ENCODE data around the gene NSFL1C. TPM values are rescaled to one million over a fixed set of nuclear protein-coding genes. Genes with fewer than 3 reads are reported as not detected.

NSFL1C gene
- total and polyA plus RNA-seq, 3 experiments from 2014 or later = 78.8 to 107 (median 103) TPM

DNA sequence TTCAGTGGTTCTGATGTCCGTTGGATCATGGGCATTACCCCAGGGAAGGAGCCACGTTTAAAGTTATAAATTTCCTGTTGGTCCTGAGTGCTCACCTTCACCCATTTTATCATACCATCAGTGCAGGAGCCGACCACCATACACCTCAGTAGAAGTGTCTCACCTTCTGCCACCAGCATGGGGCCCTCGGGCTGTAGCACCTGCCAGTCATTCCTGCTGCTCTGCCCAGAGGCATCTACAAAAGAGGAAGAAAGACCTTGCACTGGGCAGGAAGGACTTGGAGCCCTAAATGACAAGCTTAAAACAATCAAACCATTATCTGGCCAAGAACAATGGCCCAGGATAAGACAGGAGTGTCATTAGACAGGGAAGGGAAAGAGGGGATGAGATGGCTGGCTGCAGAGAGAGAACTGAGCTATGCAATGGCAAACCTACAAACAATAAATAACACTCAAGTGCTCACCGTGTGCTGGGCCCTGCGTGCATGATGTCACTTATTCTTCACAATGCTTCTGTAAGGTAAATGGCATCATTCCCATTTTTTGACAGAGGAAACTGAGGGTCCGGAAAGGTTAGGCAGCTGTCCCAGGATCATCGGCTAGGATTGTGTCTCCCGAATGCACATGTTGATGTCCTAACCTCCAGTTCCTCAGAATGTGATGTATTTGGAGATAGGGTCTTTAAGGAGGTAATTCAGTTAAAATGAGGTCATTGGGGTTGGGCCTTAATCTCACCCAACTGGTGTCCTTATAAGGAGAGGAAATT is 13.4 kb upstream of the NSFL1C start:
- ChIA-PET POLR2A (no interaction called here), CTCF (no interaction called here)
- peaks cover 27 to 77% of the 10 kb centered on the region in 2 donors for H3K27me3 Mint-ChIP-seq
- H3K4me3 ChIP-seq (ENCODE audit: low read length) = no peak overlapping the region
- H3K4me3 Mint-ChIP-seq = no peak overlapping the region
- no peaks in the 10 kb centered on the region for H3K4me1 Mint-ChIP-seq
- H3K27ac Mint-ChIP-seq = no peak overlapping the region
- H3K9me3 ChIP-seq (ENCODE audit: low read length) = no peaks in the 10 kb centered on the region
- DNase-seq = no peak
- no peaks in the 10 kb centered on the region for H3K4me1 ChIP-seq (ENCODE audit: insufficient read depth, low read length)
- no peaks in the 10 kb centered on the region for H3K36me3 ChIP-seq (ENCODE audit: insufficient read depth, low read length)
- no peak overlapping the region for H3K27ac ChIP-seq (ENCODE audit: low read depth, low read length)
- peaks cover 7% of the 10 kb centered on the region for H3K27me3 ChIP-seq (ENCODE audit: insufficient read depth, low read length, poor library complexity, severe bottlenecking)
- no peaks in the 10 kb centered on the region for H3K9me3 Mint-ChIP-seq
- H3K36me3 Mint-ChIP-seq = no peaks in the 10 kb centered on the region

- no peaks in the 10 kb centered on the region for H3K36me3 Mint-ChIP-seq
- H3K27me3 Mint-ChIP-seq = peaks cover 23 to 69% of the 10 kb centered on the region in 2 donors
- no peak for DNase-seq
- Histone ChIP-seq H3K27ac (ENCODE audit: low read depth, low read length) (no peak overlapping the region), H3K36me3 (ENCODE audit: insufficient read depth, low read length) (no peaks in the 10 kb centered on the region), H3K27me3 (ENCODE audit: insufficient read depth, low read length, poor library complexity, severe bottlenecking) (peaks cover 2% of the 10 kb centered on the region), H3K9me3 (ENCODE audit: low read length) (no peaks in the 10 kb centered on the region), H3K4me1 (ENCODE audit: insufficient read depth, low read length) (no peaks in the 10 kb centered on the region), H3K4me3 (ENCODE audit: low read length) (no peak overlapping the region)
- H3K27ac Mint-ChIP-seq = no peak overlapping the region
- POLR2A ChIA-PET = no interaction called here
- CTCF ChIA-PET = no interaction called here
- H3K9me3 Mint-ChIP-seq = no peaks in the 10 kb centered on the region
- no peaks in the 10 kb centered on the region for H3K4me1 Mint-ChIP-seq
- no peak overlapping the region for H3K4me3 Mint-ChIP-seq
These were observed 11.9 kb upstream of the NSFL1C start for GRCh38 chr20:1478566-1478965.

DNA sequence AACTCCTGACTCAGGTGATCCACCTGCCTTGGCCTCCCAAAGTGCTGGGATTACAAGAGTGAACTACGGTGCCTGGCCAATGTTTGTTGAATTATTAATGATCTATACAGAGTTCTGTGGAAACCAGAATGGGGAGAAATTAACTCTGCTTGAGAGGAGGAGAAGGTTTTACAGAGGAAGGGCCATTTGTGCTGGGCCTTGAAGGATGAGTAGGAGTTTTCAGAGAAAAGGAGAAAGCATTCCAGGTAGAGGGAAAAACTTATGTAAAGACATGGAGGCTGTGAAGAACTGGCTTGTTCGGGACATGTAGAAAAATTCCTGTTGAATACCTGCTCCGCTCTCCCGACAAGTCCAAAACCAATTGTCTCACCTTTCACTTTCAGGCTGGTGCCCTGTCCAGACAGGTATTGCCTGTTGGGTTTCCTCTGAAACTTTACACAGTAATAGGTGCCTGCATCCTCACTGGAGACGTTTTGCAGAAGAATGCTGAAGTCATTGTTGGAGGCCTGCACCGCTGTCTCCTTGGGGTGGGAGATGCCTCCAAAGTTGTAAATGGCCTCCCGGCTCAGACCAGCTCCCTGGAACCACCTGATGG is 11.3 kb upstream of the NSFL1C start:
- no peak for DNase-seq
- CTCF ChIA-PET = no interaction called here
- peaks cover 18 to 63% of the 10 kb centered on the region in 2 donors for H3K27me3 Mint-ChIP-seq

DNA sequence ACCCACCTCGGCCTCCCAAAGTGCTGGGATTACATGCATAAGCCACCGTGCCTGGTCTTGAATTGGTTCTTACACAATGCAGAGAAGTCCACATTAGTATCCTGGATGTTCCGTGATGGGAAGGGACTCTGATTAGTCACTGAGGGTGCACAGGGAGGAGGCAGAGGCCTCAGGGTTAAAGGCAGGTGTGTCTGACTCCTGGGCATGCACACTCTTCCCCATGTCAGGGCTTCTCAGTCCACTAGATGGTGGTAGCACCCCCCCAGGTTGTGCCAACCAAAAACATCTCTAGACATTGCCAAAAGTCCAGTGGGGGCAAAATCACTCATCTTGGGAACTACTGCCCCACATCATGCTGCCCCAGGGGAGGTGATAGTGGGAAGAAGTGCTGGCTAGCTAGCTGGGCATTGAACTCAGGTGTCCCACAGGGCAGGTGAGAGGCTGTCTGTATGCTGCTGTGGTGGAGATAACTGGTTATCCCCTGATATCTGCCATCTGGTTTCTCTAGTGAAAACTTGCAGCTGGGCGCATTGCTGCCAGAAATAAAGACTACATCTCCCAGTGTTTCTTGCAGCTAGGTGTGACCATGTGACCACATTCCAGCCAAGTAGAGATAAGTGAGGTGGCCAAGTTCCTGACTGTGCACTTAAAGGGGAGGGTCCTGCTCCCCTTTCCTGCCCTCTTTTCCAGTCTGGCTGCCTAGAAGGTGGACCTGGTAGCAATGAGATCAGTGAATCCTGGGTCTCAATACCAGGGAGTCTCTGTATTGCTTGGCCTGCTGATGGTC is 8.4 kb upstream of the NSFL1C start:
- Histone ChIP-seq H3K9me3 (ENCODE audit: low read length) (no peaks in the 10 kb centered on the region), H3K27me3 (ENCODE audit: insufficient read depth, low read length, poor library complexity, severe bottlenecking) (no peaks in the 10 kb centered on the region), H3K4me1 (ENCODE audit: insufficient read depth, low read length) (no peaks in the 10 kb centered on the region), H3K36me3 (ENCODE audit: insufficient read depth, low read length) (no peaks in the 10 kb centered on the region), H3K4me3 (ENCODE audit: low read length) (no peak overlapping the region), H3K27ac (ENCODE audit: low read depth, low read length) (no peak overlapping the region)
- ChIA-PET CTCF (interaction anchor here (1.2 kb wide), 1 partner anchor 302 kb away, joined by 4 read pairs; no protein-coding TSS in a partner anchor), POLR2A (interaction anchor here (0.8 kb wide), 1 partner anchor 275 kb away, joined by 3 read pairs; no protein-coding TSS in a partner anchor)
- no peak overlapping the region for H3K4me3 Mint-ChIP-seq
- no peaks in the 10 kb centered on the region for H3K36me3 Mint-ChIP-seq
- no peaks in the 10 kb centered on the region for H3K9me3 Mint-ChIP-seq
- peaks cover 6 to 50% of the 10 kb centered on the region in 2 donors for H3K27me3 Mint-ChIP-seq
- no peaks in the 10 kb centered on the region for H3K4me1 Mint-ChIP-seq
- no peak overlapping the region for H3K27ac Mint-ChIP-seq
- DNase-seq = no peak

More for the DNA sequence above, 11.3 kb upstream of the NSFL1C start:
- Histone ChIP-seq H3K36me3 (ENCODE audit: insufficient read depth, low read length) (no peaks in the 10 kb centered on the region), H3K4me3 (ENCODE audit: low read length) (no peak overlapping the region), H3K9me3 (ENCODE audit: low read length) (no peaks in the 10 kb centered on the region), H3K4me1 (ENCODE audit: insufficient read depth, low read length) (no peaks in the 10 kb centered on the region), H3K27me3 (ENCODE audit: insufficient read depth, low read length, poor library complexity, severe bottlenecking) (no peaks in the 10 kb centered on the region), H3K27ac (ENCODE audit: low read depth, low read length) (no peak overlapping the region)
- POLR2A ChIA-PET = no interaction called here
- Mint-ChIP-seq H3K27ac (no peak overlapping the region), H3K9me3 (no peaks in the 10 kb centered on the region), H3K4me3 (no peak overlapping the region), H3K4me1 (no peaks in the 10 kb centered on the region), H3K36me3 (no peaks in the 10 kb centered on the region)

- H3K4me1 Mint-ChIP-seq = no peaks in the 10 kb centered on the region
- Histone ChIP-seq H3K36me3 (ENCODE audit: insufficient read depth, low read length) (no peaks in the 10 kb centered on the region), H3K9me3 (ENCODE audit: low read length) (no peaks in the 10 kb centered on the region), H3K27me3 (ENCODE audit: insufficient read depth, low read length, poor library complexity, severe bottlenecking) (no peaks in the 10 kb centered on the region), H3K4me3 (ENCODE audit: low read length) (no peak overlapping the region), H3K27ac (ENCODE audit: low read depth, low read length) (no peak overlapping the region), H3K4me1 (ENCODE audit: insufficient read depth, low read length) (no peaks in the 10 kb centered on the region)
- H3K27ac Mint-ChIP-seq = no peak overlapping the region
- no peaks in the 10 kb centered on the region for H3K36me3 Mint-ChIP-seq
- H3K27me3 Mint-ChIP-seq = peaks cover 6 to 44% of the 10 kb centered on the region in 2 donors
- ChIA-PET CTCF (interaction anchor here (1.2 kb wide), 1 partner anchor 303 kb away, joined by 4 read pairs; no protein-coding TSS in a partner anchor), POLR2A (no interaction called here)
- H3K9me3 Mint-ChIP-seq = no peaks in the 10 kb centered on the region
- no peak for DNase-seq
- no peak overlapping the region for H3K4me3 Mint-ChIP-seq
These were observed 7.7 kb upstream of the NSFL1C start for GRCh38 chr20:1474325-1474724.

DNA sequence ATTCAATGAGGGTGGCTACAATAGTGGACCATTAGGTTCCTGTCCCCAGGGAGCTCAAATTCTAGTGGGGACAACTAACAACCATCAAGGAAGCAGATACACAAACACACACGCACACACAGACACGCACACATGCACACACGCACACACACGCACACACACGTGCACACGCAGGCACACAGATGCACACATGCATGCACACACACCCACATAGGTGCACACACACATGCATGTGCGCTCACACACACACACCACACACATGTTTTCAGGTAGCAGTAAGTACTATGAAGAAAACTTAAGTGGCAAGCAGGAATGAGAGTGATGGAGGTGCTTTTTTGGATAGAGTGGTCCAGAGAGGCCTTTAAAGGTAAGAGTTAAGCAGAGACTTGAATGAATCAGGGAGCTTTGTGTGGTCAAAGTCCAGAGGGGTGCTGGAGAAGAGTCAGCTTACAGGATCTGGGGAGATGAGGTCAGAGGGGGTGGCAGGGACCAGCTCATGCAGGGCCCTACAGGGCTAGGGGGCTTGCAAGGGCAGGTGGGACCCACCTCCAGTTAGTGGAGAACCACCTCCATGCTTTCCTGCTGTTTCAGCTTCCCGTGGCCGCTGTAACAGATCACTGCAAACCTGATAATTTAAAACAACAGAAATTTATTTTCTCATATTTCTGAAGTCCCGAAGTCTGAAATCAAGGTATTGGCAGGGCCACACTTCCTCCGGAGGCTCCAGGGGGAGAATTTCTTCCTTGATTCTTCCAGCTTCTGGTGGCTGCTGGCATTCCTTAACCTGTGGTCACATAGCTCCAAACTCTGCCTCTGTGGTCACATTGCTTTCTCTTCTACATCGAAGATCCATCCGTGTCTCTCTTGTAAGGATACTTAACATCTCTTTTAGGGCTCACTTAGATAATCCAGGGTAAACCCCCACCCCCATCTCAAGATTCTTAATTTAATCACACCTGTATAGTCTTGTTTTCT is 6.9 kb upstream of the NSFL1C start:
- DNase-seq = no peak
- Mint-ChIP-seq H3K36me3 (no peaks in the 10 kb centered on the region), H3K4me1 (no peaks in the 10 kb centered on the region), H3K27ac (no peak overlapping the region), H3K9me3 (no peaks in the 10 kb centered on the region), H3K4me3 (no peak overlapping the region), H3K27me3 (peaks cover 3 to 36% of the 10 kb centered on the region in 2 donors)
- no peaks in the 10 kb centered on the region for H3K36me3 ChIP-seq (ENCODE audit: insufficient read depth, low read length)
- no peak overlapping the region for H3K4me3 ChIP-seq (ENCODE audit: low read length)
- H3K4me1 ChIP-seq (ENCODE audit: insufficient read depth, low read length) = no peaks in the 10 kb centered on the region
- POLR2A ChIA-PET = interaction anchor here (0.6 kb wide), 1 partner anchor 30 kb away, joined by 3 read pairs; no protein-coding TSS in a partner anchor
- CTCF ChIA-PET = no interaction called here
- no peaks in the 10 kb centered on the region for H3K9me3 ChIP-seq (ENCODE audit: low read length)
- no peaks in the 10 kb centered on the region for H3K27me3 ChIP-seq (ENCODE audit: insufficient read depth, low read length, poor library complexity, severe bottlenecking)
- no peak overlapping the region for H3K27ac ChIP-seq (ENCODE audit: low read depth, low read length)

DNA sequence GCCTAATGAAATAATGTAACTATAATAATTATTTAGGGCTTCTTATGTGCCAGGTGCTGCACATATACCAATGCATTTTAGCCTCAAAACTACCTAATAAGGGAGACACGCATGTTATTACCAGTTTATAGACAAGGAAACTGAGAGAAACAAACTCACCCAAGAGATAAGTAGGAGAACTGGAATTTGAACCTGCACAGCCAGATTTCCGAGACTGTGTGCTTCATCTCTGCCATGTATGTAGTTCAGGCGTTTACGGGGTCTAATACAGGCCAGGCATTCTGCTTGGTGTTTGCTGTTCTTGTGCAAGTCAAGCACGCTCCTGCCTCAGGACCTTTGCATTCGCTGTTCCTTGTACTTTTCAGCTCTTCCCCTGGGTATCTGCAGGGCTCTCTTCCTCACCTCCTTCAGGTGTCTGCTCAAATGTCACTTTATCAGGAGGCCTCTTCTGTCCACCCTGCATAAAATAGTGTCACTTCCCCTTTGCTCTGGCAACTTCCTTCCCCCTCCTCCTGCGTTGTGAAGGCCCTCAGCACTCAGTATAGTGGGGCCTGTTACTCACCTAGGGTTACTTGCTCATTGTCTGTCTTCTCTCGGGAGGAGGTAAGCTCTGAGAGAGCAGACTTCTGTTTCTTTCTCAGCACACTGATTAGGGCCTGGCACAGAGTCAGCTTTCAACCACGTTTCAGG is 6.1 kb upstream of the NSFL1C start:
- no peaks in the 10 kb centered on the region for H3K27me3 ChIP-seq (ENCODE audit: insufficient read depth, low read length, poor library complexity, severe bottlenecking)
- H3K4me3 ChIP-seq (ENCODE audit: low read length) = no peak overlapping the region
- H3K9me3 ChIP-seq (ENCODE audit: low read length) = no peaks in the 10 kb centered on the region
- H3K36me3 ChIP-seq (ENCODE audit: insufficient read depth, low read length) = no peaks in the 10 kb centered on the region
- no peak for DNase-seq
- Mint-ChIP-seq H3K36me3 (no peaks in the 10 kb centered on the region), H3K27me3 (peaks cover 0 to 30% of the 10 kb centered on the region in 2 donors), H3K27ac (no peak overlapping the region), H3K9me3 (no peaks in the 10 kb centered on the region), H3K4me3 (no peak overlapping the region), H3K4me1 (peaks cover 5 to 6% (median 5%) of the 10 kb centered on the region in 3 donors)
- H3K27ac ChIP-seq (ENCODE audit: low read depth, low read length) = no peak overlapping the region
- peaks cover 4% of the 10 kb centered on the region for H3K4me1 ChIP-seq (ENCODE audit: insufficient read depth, low read length)
- CTCF ChIA-PET = no interaction called here
- POLR2A ChIA-PET = no interaction called here

Measured in CD8-positive, alpha-beta memory T cell (primary cell).